OCI-LY7 (cell line): ENCODE data around the gene COX4I1. TPM values are rescaled to one million over a fixed set of nuclear protein-coding genes. Genes with fewer than 3 reads are reported as not detected.

Experiments
- BruUV-seq: library from RNA; stranded (reverse); fragments of 400-500 nt; replicated peaks from 2 replicates; lab custom pipeline; 2021; lab: Mats Ljungman, UMichigan
- CTCF ChIA-PET: fragments of 300-600 bp; sonication (Branson Sonifier 250); formaldehyde crosslinking; loops from one replicate; lab custom pipeline; 2022; ENCODE audit warnings: antibody characterized with exemption; ENCODE audit not compliant: unreplicated experiment; lab: Charles Lee
- POLR2A ChIA-PET: fragments of 300-600 bp; sonication (Branson Sonifier 250); formaldehyde crosslinking; loops from one replicate; lab custom pipeline; 2022; ENCODE audit warnings: antibody characterized with exemption; lab: Charles Lee
- DNase-seq: peaks from one replicate; pipeline ENCODE4 v3.0.0-alpha.2; 2015; ENCODE audit warnings: low spot score
- H2AFZ ChIP-seq: fragments of 200-600 bp; sonication (generic), shearing (Covaris generic); 2 replicates; pipeline ENCODE4 v1.6.1; 2014; ENCODE audit warnings: mild to moderate bottlenecking, antibody characterized with exemption, low read length, moderate library complexity
- H3K27ac ChIP-seq: fragments of 200-600 bp; sonication (generic); 2 replicates; pipeline ENCODE4 v1.5.1; 2014; ENCODE audit warnings: mixed run types, low read depth, mild to moderate bottlenecking, moderate library complexity, low read length, inconsistent platforms; ENCODE audit not compliant: poor library complexity, severe bottlenecking
- H3K36me3 ChIP-seq: fragments of 200-600 bp; sonication (generic); 2 replicates; pipeline ENCODE4 v1.6.1; 2014; ENCODE audit warnings: mild to moderate bottlenecking, antibody characterized with exemption, low read length, moderate library complexity, mixed read lengths; ENCODE audit not compliant: insufficient read depth
- H3K4me1 ChIP-seq: fragments of 200-600 bp; sonication (generic); 2 replicates; pipeline ENCODE4 v1.5.1; 2014; ENCODE audit warnings: mild to moderate bottlenecking, low read length; ENCODE audit not compliant: insufficient read depth, poor library complexity, severe bottlenecking
- H3K4me2 ChIP-seq: fragments of 200-600 bp; sonication (generic); 2 replicates; pipeline ENCODE4 v1.6.1; 2014; ENCODE audit warnings: mild to moderate bottlenecking, low read length
- H3K4me3 ChIP-seq: fragments of 200-600 bp; sonication (generic); 2 replicates; pipeline ENCODE4 v1.5.1; 2014; ENCODE audit warnings: mild to moderate bottlenecking, low read depth, low read length; ENCODE audit not compliant: poor library complexity, severe bottlenecking
- H3K79me2 ChIP-seq: fragments of 200-600 bp; sonication (generic); 2 replicates; pipeline ENCODE4 v1.6.1; 2016; ENCODE audit warnings: low read depth, mild to moderate bottlenecking, low read length, moderate library complexity, mixed read lengths; ENCODE audit not compliant: insufficient read depth
- H3K9me2 ChIP-seq: fragments of 200-600 bp; sonication (generic); 2 replicates; pipeline ENCODE4 v1.6.1; 2016; ENCODE audit warnings: mild to moderate bottlenecking, low read length, mixed read lengths; ENCODE audit not compliant: insufficient read depth
- H3K9me3 ChIP-seq: fragments of 200-600 bp; sonication (generic); 2 replicates; pipeline ENCODE4 v1.6.1; 2014; ENCODE audit warnings: mild to moderate bottlenecking, mixed run types, low read length, mixed read lengths
- H4K20me1 ChIP-seq: fragments of 200-600 bp; sonication (generic); 2 replicates; pipeline ENCODE4 v1.6.1; 2014; ENCODE audit warnings: mild to moderate bottlenecking, antibody characterized with exemption, low read length, moderate library complexity, mixed read lengths; ENCODE audit not compliant: insufficient read depth
- CTCF ChIP-seq: fragments of 200-600 bp; sonication (generic); conservative IDR thresholded peaks from 2 replicates; pipeline ENCODE4 v1.5.1; 2014; ENCODE audit warnings: mild to moderate bottlenecking, antibody characterized with exemption, low read length, moderate library complexity, mixed read lengths
- EZH2phosphoT487 ChIP-seq: fragments of 200-600 bp; sonication (generic); IDR thresholded peaks from 2 replicates; pipeline ENCODE4 v1.6.1; 2018; ENCODE audit warnings: low read depth, borderline replicate concordance, mild to moderate bottlenecking, mixed run types, antibody characterized with exemption, low read length, moderate library complexity, mixed read lengths
- intact Hi-C: fragments of 100-400 bp; cut with micrococcal nuclease; formaldehyde crosslinking; loops from one replicate; pipeline ENCODE4 v1.10.0; 2022; ENCODE audit not compliant: unreplicated experiment
- total RNA-seq, 2 experiments: library from RNA; depleted of rRNA in 1 of 2; stranded (reverse); fragments of >200 nt in 1 of 2; shearing (Covaris generic) in 1 of 2; gene quantifications; 2 replicates each; pipeline ENCODE4 v1.2.3, GENCODE V29; 2014 to 2022

COX4I1 gene
- total RNA-seq, 2 experiments from 2014 or later, result 542 to 569 TPM

- peaks cover 34% of the 10 kb centered on the region for H4K20me1 ChIP-seq
- intact Hi-C loops, result no loop called here
- H3K4me2 ChIP-seq, result no peak overlapping the region
- DNase-seq, result no peak
- no TSS peak for BruUV-seq
- no peak overlapping the region for H2AFZ ChIP-seq
- H3K9me2 ChIP-seq, result no peaks in the 10 kb centered on the region
- TF ChIP-seq EZH2phosphoT487 (no peak), CTCF (no peak)
- H3K4me1 ChIP-seq, result peaks cover 23% of the 10 kb centered on the region
- no peaks in the 10 kb centered on the region for H3K9me3 ChIP-seq
- POLR2A ChIA-PET, result interaction anchor here (1.6 kb wide), 1 partner anchor 44 kb away, joined by 3 read pairs; no protein-coding TSS in a partner anchor
- CTCF ChIA-PET, result no interaction called here
- no peak overlapping the region for H3K4me3 ChIP-seq
- no peak overlapping the region for H3K27ac ChIP-seq
- peaks cover 73% of the 10 kb centered on the region for H3K36me3 ChIP-seq
- peaks cover 69% of the 10 kb centered on the region for H3K79me2 ChIP-seq
Observed at GRCh38 chr16:85796599-85796998, 2.9 kb upstream of the COX4I1 start.

GRCh38 chr16:85798283-85798776, 1.2 kb upstream of the COX4I1 start:
- no TSS peak for BruUV-seq
- Histone ChIP-seq H3K79me2 (peaks cover 73% of the 10 kb centered on the region), H4K20me1 (peaks cover 39% of the 10 kb centered on the region), H3K4me2 (peak overlapping the region; percentile 93), H3K9me2 (no peaks in the 10 kb centered on the region), H3K4me1 (peaks cover 23% of the 10 kb centered on the region), H3K36me3 (peaks cover 73% of the 10 kb centered on the region), H2AFZ (no peak overlapping the region), H3K27ac (peak overlapping the region; percentile 53), H3K9me3 (no peaks in the 10 kb centered on the region), H3K4me3 (peak overlapping the region; percentile 95)
- TF ChIP-seq EZH2phosphoT487 (no peak), CTCF (no peak)
- intact Hi-C loops, result loop anchor here (2.0 kb wide), 1 partner anchor 40 kb away; no protein-coding TSS in a partner anchor
- DNase-seq, result no peak
- POLR2A ChIA-PET, result interaction anchor here (0.6 to 0.9 kb wide), 3 partner anchors 9 to 184 kb away, joined by 3 to 5 read pairs (median 3); no protein-coding TSS in a partner anchor
- CTCF ChIA-PET, result no interaction called here

GRCh38 chr16:85798901-85799496, 496 bp upstream of the COX4I1 start:
- no TSS peak for BruUV-seq
- ChIA-PET POLR2A (interaction anchor here (0.6 to 0.9 kb wide), 2 partner anchors 51 to 183 kb away, joined by 3 to 5 read pairs; no protein-coding TSS in a partner anchor), CTCF (no interaction called here)
- intact Hi-C loops, result loop anchor here (2.0 kb wide), 1 partner anchor 40 kb away; no protein-coding TSS in a partner anchor
- Histone ChIP-seq H4K20me1 (peaks cover 39% of the 10 kb centered on the region), H3K79me2 (peaks cover 68% of the 10 kb centered on the region), H3K36me3 (peaks cover 73% of the 10 kb centered on the region), H3K4me3 (peak overlapping the region; percentile 95), H2AFZ (peak overlapping the region; percentile 59), H3K9me3 (no peaks in the 10 kb centered on the region), H3K9me2 (no peaks in the 10 kb centered on the region), H3K4me2 (peak overlapping the region; percentile 93), H3K4me1 (peaks cover 23% of the 10 kb centered on the region), H3K27ac (peak overlapping the region; percentile 53)
- TF ChIP-seq EZH2phosphoT487, result no peak
- TF ChIP-seq CTCF, result no peak
- DNase-seq, result peak; percentile 34
